Endothelial cell of umbilical vein (primary cell): ENCODE data around the gene ACYP2. TPM values are rescaled to one million over a fixed set of nuclear protein-coding genes. Genes with fewer than 3 reads are reported as not detected.

ENCODE experiments used
- BruUV-seq: library from RNA; stranded (reverse); fragments of 400-500 nt; replicated peaks from 2 replicates; lab custom pipeline; 2021; lab: Mats Ljungman, UMichigan
- CTCF ChIA-PET: fragments of 300-600, 350-600 bp; sonication (Branson Sonifier 250); formaldehyde crosslinking; loops from one replicate; lab custom pipeline; 2021; ENCODE audit warnings: antibody characterized with exemption, inconsistent platforms; lab: Charles Lee
- POLR2A ChIA-PET: fragments of 300-600, 350-600 bp; sonication (Branson Sonifier 250); formaldehyde crosslinking; loops from one replicate; lab custom pipeline; 2021; ENCODE audit warnings: antibody characterized with exemption, inconsistent platforms; lab: Charles Lee
- DNase-seq: peaks from one replicate; pipeline ENCODE4 v3.0.0-alpha.2; 2011; ENCODE audit warnings: low read depth, low spot score
- FAIRE-seq: peaks from 2 replicates; lab custom pipeline; 2011; peaks lifted over from hg19 to GRCh38; lab: Jason Lieb, UNC
- H2AFZ ChIP-seq: 2 replicates; pipeline ENCODE4 v1.6.0; 2012; ENCODE audit warnings: low read depth, low read length, control low read depth, inconsistent platforms
- H3K27ac ChIP-seq: 2 replicates; pipeline ENCODE4 v1.5.1; 2011; ENCODE audit warnings: low read depth, mild to moderate bottlenecking, control low read depth, low read length, moderate library complexity; ENCODE audit not compliant: insufficient read depth
- H3K27me3 ChIP-seq, 2 experiments: 2 replicates each; pipeline versions ENCODE4 v1.6.0 to v1.6.1; 2011; ENCODE audit warnings: low read length in 2 of 2, mixed read lengths in 1 of 2; ENCODE audit not compliant: control insufficient read depth in 2 of 2, insufficient read depth in 2 of 2
- H3K36me3 ChIP-seq, 2 experiments: 2 replicates in 1 of 2; 3 replicates in 1 of 2; pipeline ENCODE4 v1.5.1; 2011; ENCODE audit warnings: low read length in 2 of 2, mild to moderate bottlenecking in 1 of 2, moderate library complexity in 1 of 2; ENCODE audit not compliant: control insufficient read depth in 2 of 2, insufficient read depth in 2 of 2; ENCODE audit errors: extremely low read depth in 1 of 2
- H3K4me1 ChIP-seq: 3 replicates; pipeline ENCODE4 v1.5.1; 2011; ENCODE audit warnings: mild to moderate bottlenecking, low read length; ENCODE audit not compliant: control insufficient read depth, insufficient read depth; ENCODE audit errors: extremely low read depth
- H3K4me2 ChIP-seq: 2 replicates; pipeline ENCODE4 v1.6.1; 2011; ENCODE audit warnings: low read length, control low read depth, mixed read lengths; ENCODE audit not compliant: insufficient read depth
- H3K4me3 ChIP-seq, 3 experiments: fragments of 200-600 bp in 1 of 3; sonication (generic), shearing (Covaris generic) in 1 of 3; replicated peaks in 1 of 3; 2 replicates each; pipeline ENCODE4 v1.5.1; 2011 to 2016; ENCODE audit warnings: control low read depth in 3 of 3, low read length in 3 of 3, mild to moderate bottlenecking in 2 of 3, inconsistent platforms in 1 of 3, low read depth in 1 of 3, moderate library complexity in 1 of 3; ENCODE audit not compliant: insufficient read depth in 1 of 3
- H3K79me2 ChIP-seq: 2 replicates; pipeline ENCODE4 v1.6.0; 2012; ENCODE audit warnings: low read length, inconsistent platforms; ENCODE audit not compliant: control insufficient read depth, insufficient read depth
- H3K9ac ChIP-seq: replicated peaks from 2 replicates; pipeline ENCODE3; 2011; ENCODE audit warnings: low read length, control low read depth; ENCODE audit not compliant: insufficient read depth; ENCODE audit errors: extremely low read depth
- H3K9me1 ChIP-seq: replicated peaks from 3 replicates; pipeline ENCODE4 v1.6.0; 2011; ENCODE audit warnings: mild to moderate bottlenecking, low read length; ENCODE audit not compliant: control insufficient read depth, insufficient read depth; ENCODE audit errors: extremely low read depth
- H3K9me3 ChIP-seq: replicated peaks from 2 replicates; pipeline ENCODE4 v1.5.1; 2012; ENCODE audit warnings: low read length, inconsistent platforms; ENCODE audit not compliant: control insufficient read depth, insufficient read depth
- H4K20me1 ChIP-seq: replicated peaks from 2 replicates; pipeline ENCODE3; 2011; ENCODE audit warnings: mild to moderate bottlenecking, low read length; ENCODE audit not compliant: control insufficient read depth, insufficient read depth; ENCODE audit errors: extremely low read depth
- EZH2 ChIP-seq: IDR thresholded peaks from 2 replicates; pipeline ENCODE4 v1.6.1; 2012; ENCODE audit warnings: borderline replicate concordance, low read depth, mild to moderate bottlenecking, moderate library complexity, low read length, inconsistent platforms; ENCODE audit not compliant: severe bottlenecking
- FOS ChIP-seq: IDR thresholded peaks from 2 replicates; pipeline ENCODE4 v1.6.1; 2011; ENCODE audit warnings: mild to moderate bottlenecking, low read length, moderate library complexity, borderline replicate concordance; ENCODE audit not compliant: insufficient read depth
- GATA2 ChIP-seq: IDR thresholded peaks from 2 replicates; pipeline ENCODE4 v1.7.0; 2011; ENCODE audit warnings: low read depth, mild to moderate bottlenecking, moderate library complexity, mixed read lengths, low read length; ENCODE audit not compliant: insufficient read length, insufficient read depth
- JUN ChIP-seq: IDR thresholded peaks from 2 replicates; pipeline ENCODE4 v1.6.1; 2011; ENCODE audit warnings: borderline replicate concordance, low read depth; ENCODE audit not compliant: insufficient read length, insufficient read depth
- MYC ChIP-seq: IDR thresholded peaks from one replicate; pipeline ENCODE4 v1.6.1; 2011; ENCODE audit warnings: mild to moderate bottlenecking, low read depth, low read length
- POLR2A ChIP-seq: IDR thresholded peaks from 2 replicates; pipeline ENCODE4 v1.6.1; 2012; ENCODE audit warnings: low read depth, mild to moderate bottlenecking, control low read depth, low read length
- POLR2AphosphoS5 ChIP-seq: IDR thresholded peaks from 2 replicates; pipeline ENCODE4 v1.6.1; 2012; ENCODE audit warnings: low read depth, mild to moderate bottlenecking, control low read depth, low read length, moderate library complexity; ENCODE audit not compliant: insufficient read depth
- dilution Hi-C: fragments of 300-500 bp; cut with MboI; formaldehyde crosslinking; loops from one replicate; pipeline ENCODE4 v1.15.0; 2019; ENCODE audit warnings: low sequenced_read_pairs; ENCODE audit not compliant: extremely low pct_ligation_motif_present
- intact Hi-C: fragments of 100-400 bp; cut with micrococcal nuclease; formaldehyde crosslinking; loops from one replicate; pipeline ENCODE4 v1.10.0; 2022
- polyA plus RNA-seq, 4 experiments: library from polyadenylated mRNA; depleted of rRNA in 3 of 4; stranded (reverse) in 3 of 4; unstranded in 1 of 4; fragments of >200 nt; gene quantifications; 2 replicates each; pipeline versions ENCODE4 v1.2.1 to v1.2.3, GENCODE V29; 2011 to 2012; ENCODE audit warnings: missing spikeins in 1 of 4
- total RNA-seq: library from RNA; stranded (reverse); gene quantifications from 2 replicates; pipeline ENCODE4 v1.2.3, GENCODE V29; 2021
- TF ChIP-seq, protein P1 (sequence below), 2 donors: IDR thresholded peaks; 1 replicate in 1 of 2; 2 replicates in 1 of 2; pipeline ENCODE4 v1.5.1; 2011; ENCODE audit warnings: low read length in 2 of 2, mild to moderate bottlenecking in 2 of 2, moderate library complexity in 2 of 2, control low read depth in 1 of 2, inconsistent platforms in 1 of 2, low read depth in 1 of 2; ENCODE audit not compliant: insufficient read depth in 1 of 2; ENCODE audit errors: extremely low read depth in 1 of 2
- TF ChIP-seq, protein P2 (sequence below): IDR thresholded peaks from 2 replicates; pipeline ENCODE4 v1.6.1; 2011; ENCODE audit not compliant: insufficient read depth, insufficient read length

The ACYP2 gene
- total and polyA plus RNA-seq, 2 donors (not counting 3 experiments of a cell fraction or from before 2014, with no cell fraction given): 3.9 to 7.9 TPM

DNA sequence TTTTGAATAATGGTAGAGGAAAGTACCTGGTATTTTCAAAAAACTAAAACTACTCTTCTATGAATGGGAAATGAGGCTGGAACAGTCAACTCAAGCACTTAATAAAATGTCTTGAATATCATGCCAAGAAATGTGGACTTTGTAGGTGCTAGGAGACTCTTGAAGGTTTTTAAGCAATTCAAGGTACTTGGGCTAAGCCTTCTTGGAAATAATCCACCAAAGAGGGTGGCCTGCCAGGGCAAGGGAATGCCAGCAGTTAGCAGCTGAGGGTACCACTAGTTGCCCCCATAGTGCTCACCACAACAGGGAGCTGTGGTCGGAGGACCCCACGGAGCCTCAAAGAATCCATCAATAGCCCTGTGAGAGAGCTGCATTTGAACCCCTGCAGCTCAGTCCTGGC, 14.6 kb upstream of the ACYP2 start:
- Histone ChIP-seq H3K4me3 (no peak overlapping the region), H3K9ac (no peak overlapping the region), H3K4me1 (peaks cover 14% of the 10 kb centered on the region), H3K27me3 (no peaks in the 10 kb centered on the region), H4K20me1 (no peaks in the 10 kb centered on the region), H3K4me2 (no peak overlapping the region), H3K27ac (no peak overlapping the region), H2AFZ (no peak overlapping the region), H3K9me3 (no peaks in the 10 kb centered on the region), H3K9me1 (no peaks in the 10 kb centered on the region), H3K79me2 (no peaks in the 10 kb centered on the region), H3K36me3 (no peaks in the 10 kb centered on the region)
- intact Hi-C loops: no loop called here
- dilution Hi-C loops: no loop called here
- no peak for DNase-seq
- ChIA-PET CTCF (interaction anchor here (0.7 kb wide), 1 partner anchor 554 kb away, joined by 3 read pairs; no protein-coding TSS in a partner anchor), POLR2A (no interaction called here)
- TF ChIP-seq MYC (no peak), FOS (no peak), GATA2 (no peak), POLR2AphosphoS5 (no peak), JUN (no peak), POLR2A (no peak), EZH2 (no peak)
- TF ChIP-seq, protein P1, sequence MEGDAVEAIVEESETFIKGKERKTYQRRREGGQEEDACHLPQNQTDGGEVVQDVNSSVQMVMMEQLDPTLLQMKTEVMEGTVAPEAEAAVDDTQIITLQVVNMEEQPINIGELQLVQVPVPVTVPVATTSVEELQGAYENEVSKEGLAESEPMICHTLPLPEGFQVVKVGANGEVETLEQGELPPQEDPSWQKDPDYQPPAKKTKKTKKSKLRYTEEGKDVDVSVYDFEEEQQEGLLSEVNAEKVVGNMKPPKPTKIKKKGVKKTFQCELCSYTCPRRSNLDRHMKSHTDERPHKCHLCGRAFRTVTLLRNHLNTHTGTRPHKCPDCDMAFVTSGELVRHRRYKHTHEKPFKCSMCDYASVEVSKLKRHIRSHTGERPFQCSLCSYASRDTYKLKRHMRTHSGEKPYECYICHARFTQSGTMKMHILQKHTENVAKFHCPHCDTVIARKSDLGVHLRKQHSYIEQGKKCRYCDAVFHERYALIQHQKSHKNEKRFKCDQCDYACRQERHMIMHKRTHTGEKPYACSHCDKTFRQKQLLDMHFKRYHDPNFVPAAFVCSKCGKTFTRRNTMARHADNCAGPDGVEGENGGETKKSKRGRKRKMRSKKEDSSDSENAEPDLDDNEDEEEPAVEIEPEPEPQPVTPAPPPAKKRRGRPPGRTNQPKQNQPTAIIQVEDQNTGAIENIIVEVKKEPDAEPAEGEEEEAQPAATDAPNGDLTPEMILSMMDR (IDR thresholded peaks at IDR 0.05; ENCODE audit: extremely low read depth in 1 of 2, insufficient read depth in 1 of 2, low read depth in 1 of 2, low read length in 2 of 2): no peak
- TF ChIP-seq, protein P2, sequence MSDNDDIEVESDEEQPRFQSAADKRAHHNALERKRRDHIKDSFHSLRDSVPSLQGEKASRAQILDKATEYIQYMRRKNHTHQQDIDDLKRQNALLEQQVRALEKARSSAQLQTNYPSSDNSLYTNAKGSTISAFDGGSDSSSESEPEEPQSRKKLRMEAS: no peak
- no peak for FAIRE-seq
- BruUV-seq: no TSS peak
